Measurements from ENCODE around the gene BTBD16. TPM values are rescaled to one million over a fixed set of nuclear protein-coding genes. Genes with fewer than 3 reads are reported as not detected.
A peak's percentile ranks its signal among the peaks of the same experiment; 100 is the strongest.

Gene BTBD16
- total and polyA plus RNA-seq, 5 experiments from 2014 or later, result not detected

- no peak for ATAC-seq
- H3K9me3 Mint-ChIP-seq, result peaks cover 6 to 32% (median 20%) of the 10 kb centered on the region in 9 donors
- H3K4me3 Mint-ChIP-seq, result no peak overlapping the region
- H3K27me3 Mint-ChIP-seq, result peaks cover 25 to 55% (median 34%) of the 10 kb centered on the region in 5 donors
- H3K4me1 Mint-ChIP-seq, result peaks cover 0 to 4% (median 0%) of the 10 kb centered on the region in 4 donors
- no peak for DNase-seq
- no peak overlapping the region for H3K27ac Mint-ChIP-seq
- H3K36me3 Mint-ChIP-seq, result peaks cover 0 to 24% (median 4%) of the 10 kb centered on the region in 3 donors
- POLR2A ChIA-PET, result no interaction called here
Measured at GRCh38 chr10:122265896-122266295, 5.2 kb upstream of the BTBD16 start.

GRCh38 chr10:122267849-122268737, 3.0 kb upstream of the BTBD16 start:
- Mint-ChIP-seq H3K4me3 (no peak overlapping the region), H3K27ac (no peak overlapping the region), H3K36me3 (peaks cover 0 to 12% (median 0%) of the 10 kb centered on the region in 3 donors), H3K27me3 (peaks cover 21 to 52% (median 31%) of the 10 kb centered on the region in 5 donors), H3K4me1 (peaks cover 0 to 4% (median 0%) of the 10 kb centered on the region in 4 donors), H3K9me3 (peaks cover 4 to 16% (median 9%) of the 10 kb centered on the region in 9 donors)
- peak in 8 of 10 donors; percentile 7 to 39 (median 20) for DNase-seq
- peak; percentile 52 to 57 for ATAC-seq
- POLR2A ChIA-PET, result interaction anchor here (0.7 kb wide), 1 partner anchor 31 kb away, joined by 3 read pairs; no protein-coding TSS in a partner anchor

- Mint-ChIP-seq H3K9me3 (peaks cover 0 to 6% (median 2%) of the 10 kb centered on the region in 9 donors), H3K27me3 (peaks cover 18 to 43% (median 30%) of the 10 kb centered on the region in 5 donors), H3K4me3 (no peak overlapping the region), H3K36me3 (peaks cover 0 to 4% (median 0%) of the 10 kb centered on the region in 3 donors), H3K4me1 (peaks cover 0 to 4% (median 0%) of the 10 kb centered on the region in 4 donors), H3K27ac (no peak overlapping the region)
- POLR2A ChIA-PET, result no interaction called here
- DNase-seq (no peak), ATAC-seq (no peak)
Measured at GRCh38 chr10:122269059-122269687, 1.9 kb upstream of the BTBD16 start.

- Mint-ChIP-seq H3K36me3 (no peaks in the 10 kb centered on the region), H3K4me1 (no peaks in the 10 kb centered on the region), H3K9me3 (no peaks in the 10 kb centered on the region), H3K27ac (no peak overlapping the region), H3K4me3 (no peak overlapping the region), H3K27me3 (peaks cover 7 to 26% (median 11%) of the 10 kb centered on the region in 5 donors)
- POLR2A ChIA-PET, result no interaction called here
- no peak for DNase-seq
- ATAC-seq, result no peak
Measured at GRCh38 chr10:122273966-122274545, 3.0 kb downstream of the BTBD16 start.

- H3K36me3 Mint-ChIP-seq, result no peaks in the 10 kb centered on the region
- H3K27me3 Mint-ChIP-seq, result peaks cover under 1 to 53% (median 21%) of the 10 kb centered on the region in 5 donors
- H3K4me1 Mint-ChIP-seq, result peaks cover 0 to 6% (median 3%) of the 10 kb centered on the region in 4 donors
- H3K9me3 Mint-ChIP-seq, result no peaks in the 10 kb centered on the region
- H3K4me3 Mint-ChIP-seq, result no peak overlapping the region
- DNase-seq, result no peak
- no peak overlapping the region for H3K27ac Mint-ChIP-seq
- POLR2A ChIA-PET, result no interaction called here
- ATAC-seq, result no peak
Measured at GRCh38 chr10:122276611-122277208, 5.6 kb downstream of the BTBD16 start.

GRCh38 chr10:122277526-122278136, 6.5 kb downstream of the BTBD16 start:
- DNase-seq (no peak), ATAC-seq (no peak)
- Mint-ChIP-seq H3K27me3 (peaks cover 2 to 62% (median 24%) of the 10 kb centered on the region in 5 donors), H3K27ac (peak overlapping the region in 1 of 10 donors; percentile 67), H3K4me1 (peaks cover 0 to 6% (median 3%) of the 10 kb centered on the region in 4 donors), H3K36me3 (no peaks in the 10 kb centered on the region), H3K4me3 (no peak overlapping the region), H3K9me3 (no peaks in the 10 kb centered on the region)
- POLR2A ChIA-PET, result no interaction called here

- Mint-ChIP-seq H3K4me3 (no peak overlapping the region), H3K4me1 (peaks cover 0 to 6% (median 4%) of the 10 kb centered on the region in 4 donors), H3K9me3 (no peaks in the 10 kb centered on the region), H3K27me3 (peaks cover 2 to 58% (median 28%) of the 10 kb centered on the region in 5 donors), H3K27ac (no peak overlapping the region), H3K36me3 (no peaks in the 10 kb centered on the region)
- POLR2A ChIA-PET, result no interaction called here
- no peak for ATAC-seq
- DNase-seq, result no peak
Measured at GRCh38 chr10:122279725-122280141, 8.6 kb downstream of the BTBD16 start.

GRCh38 chr10:122280156-122280555, 9.1 kb downstream of the BTBD16 start:
- no peaks in the 10 kb centered on the region for H3K9me3 Mint-ChIP-seq
- peaks cover 0 to 6% (median 4%) of the 10 kb centered on the region in 4 donors for H3K4me1 Mint-ChIP-seq
- peaks cover 4 to 58% (median 29%) of the 10 kb centered on the region in 5 donors for H3K27me3 Mint-ChIP-seq
- ATAC-seq, result no peak
- POLR2A ChIA-PET, result no interaction called here
- H3K36me3 Mint-ChIP-seq, result no peaks in the 10 kb centered on the region
- H3K4me3 Mint-ChIP-seq, result no peak overlapping the region
- H3K27ac Mint-ChIP-seq, result no peak overlapping the region
- no peak for DNase-seq

GRCh38 chr10:122281018-122281626, 10.0 kb downstream of the BTBD16 start:
- no peak for DNase-seq
- peaks cover 0 to 6% (median 4%) of the 10 kb centered on the region in 4 donors for H3K4me1 Mint-ChIP-seq
- no peak overlapping the region for H3K27ac Mint-ChIP-seq
- POLR2A ChIA-PET, result no interaction called here
- no peak overlapping the region for H3K4me3 Mint-ChIP-seq
- ATAC-seq, result no peak
- no peaks in the 10 kb centered on the region for H3K36me3 Mint-ChIP-seq
- peaks cover 4 to 56% (median 26%) of the 10 kb centered on the region in 5 donors for H3K27me3 Mint-ChIP-seq
- no peaks in the 10 kb centered on the region for H3K9me3 Mint-ChIP-seq

- Mint-ChIP-seq H3K27me3 (peaks cover 4 to 56% (median 26%) of the 10 kb centered on the region in 5 donors), H3K9me3 (no peaks in the 10 kb centered on the region), H3K27ac (no peak overlapping the region), H3K4me1 (peaks cover 0 to 6% (median 4%) of the 10 kb centered on the region in 4 donors), H3K36me3 (no peaks in the 10 kb centered on the region), H3K4me3 (no peak overlapping the region)
- DNase-seq (no peak), ATAC-seq (no peak)
- POLR2A ChIA-PET, result no interaction called here
Measured at GRCh38 chr10:122281751-122282150, 10.7 kb downstream of the BTBD16 start.

- Mint-ChIP-seq H3K27ac (no peak overlapping the region), H3K4me3 (no peak overlapping the region), H3K4me1 (peaks cover 0 to 6% (median 4%) of the 10 kb centered on the region in 4 donors), H3K27me3 (peaks cover 4 to 56% (median 26%) of the 10 kb centered on the region in 5 donors), H3K36me3 (no peaks in the 10 kb centered on the region), H3K9me3 (no peaks in the 10 kb centered on the region)
- ATAC-seq (no peak), DNase-seq (no peak)
- POLR2A ChIA-PET, result no interaction called here
Measured at GRCh38 chr10:122282253-122282671, 11.2 kb downstream of the BTBD16 start.

GRCh38 chr10:122282909-122283308, 11.8 kb downstream of the BTBD16 start:
- H3K4me3 Mint-ChIP-seq, result no peak overlapping the region
- H3K36me3 Mint-ChIP-seq, result no peaks in the 10 kb centered on the region
- no peaks in the 10 kb centered on the region for H3K9me3 Mint-ChIP-seq
- H3K4me1 Mint-ChIP-seq, result peaks cover 0 to 6% (median 4%) of the 10 kb centered on the region in 4 donors
- POLR2A ChIA-PET, result no interaction called here
- ATAC-seq, result no peak
- H3K27ac Mint-ChIP-seq, result no peak overlapping the region
- DNase-seq, result no peak
- peaks cover 4 to 56% (median 26%) of the 10 kb centered on the region in 5 donors for H3K27me3 Mint-ChIP-seq
